KMS-11 (cell line): ENCODE results near the gene CYTH3.

Experiments
- H2AFZ ChIP-seq: fragments of 200-600 bp; sonication (generic); 2 replicates; pipeline ENCODE4 v1.6.1; 2016; ENCODE audit warnings: antibody characterized with exemption, mixed run types, low read depth
- H3K27ac ChIP-seq: fragments of 200-600 bp; sonication (generic); 2 replicates; pipeline ENCODE4 v1.6.1; 2016; ENCODE audit warnings: mild to moderate bottlenecking, mixed run types
- H3K27me3 ChIP-seq: fragments of 200-600 bp; sonication (generic); 2 replicates; pipeline ENCODE4 v1.6.1; 2017; ENCODE audit warnings: mild to moderate bottlenecking, low read depth, mixed run types, moderate library complexity; ENCODE audit not compliant: insufficient read depth
- H3K36me3 ChIP-seq: fragments of 200-600 bp; sonication (generic); 2 replicates; pipeline ENCODE4 v1.6.1; 2017; ENCODE audit warnings: mild to moderate bottlenecking, mixed run types; ENCODE audit not compliant: insufficient read depth
- H3K4me1 ChIP-seq: fragments of 200-600 bp; sonication (generic); 2 replicates; pipeline ENCODE4 v1.6.1; 2016; ENCODE audit warnings: mild to moderate bottlenecking, low read depth, mixed run types; ENCODE audit not compliant: poor library complexity, severe bottlenecking
- H3K4me2 ChIP-seq: fragments of 200-600 bp; sonication (generic); 2 replicates; pipeline ENCODE4 v1.7.0; 2016; ENCODE audit warnings: mild to moderate bottlenecking, mixed run types
- H3K4me3 ChIP-seq: fragments of 200-600 bp; sonication (generic); IDR thresholded peaks from 2 replicates; pipeline ENCODE4 v1.6.1; 2017; ENCODE audit warnings: low read depth, low read length, mixed read lengths; ENCODE audit not compliant: insufficient read depth
- H3K79me2 ChIP-seq: fragments of 200-600 bp; sonication (generic); 2 replicates; pipeline ENCODE4 v1.6.1; 2016; ENCODE audit warnings: low read depth, mixed run types; ENCODE audit not compliant: insufficient read depth
- H3K9ac ChIP-seq: fragments of 200-600 bp; sonication (generic); 2 replicates; pipeline ENCODE4 v1.6.1; 2016; ENCODE audit warnings: mild to moderate bottlenecking, mixed run types
- H4K20me1 ChIP-seq: fragments of 200-600 bp; sonication (generic); 2 replicates; pipeline ENCODE4 v1.6.1; 2016; ENCODE audit warnings: mild to moderate bottlenecking, mixed run types; ENCODE audit not compliant: insufficient read depth
- CTCF ChIP-seq: fragments of 200-600 bp; sonication (generic); conservative IDR thresholded peaks from 2 replicates; pipeline ENCODE4 v1.6.1; 2017; ENCODE audit warnings: low read depth, mild to moderate bottlenecking, antibody characterized with exemption, low read length, moderate library complexity, mixed read lengths

Gene CYTH3

GRCh38 chr7:6250364-6250833, 22.0 kb downstream of the CYTH3 start:
- no peaks in the 10 kb centered on the region for H3K27me3 ChIP-seq
- no peaks in the 10 kb centered on the region for H3K36me3 ChIP-seq
- no peak overlapping the region for H2AFZ ChIP-seq
- peaks cover 8% of the 10 kb centered on the region for H3K4me1 ChIP-seq
- no peak for TF ChIP-seq CTCF
- H3K4me2 ChIP-seq: no peak overlapping the region; the same call in 1 of the 2 replicates
- H3K4me3 ChIP-seq: no peak overlapping the region
- no peak overlapping the region for H3K9ac ChIP-seq
- no peak overlapping the region for H3K27ac ChIP-seq
- H3K79me2 ChIP-seq: no peaks in the 10 kb centered on the region
- H4K20me1 ChIP-seq: no peaks in the 10 kb centered on the region

- no peak overlapping the region for H3K9ac ChIP-seq
- H3K79me2 ChIP-seq: no peaks in the 10 kb centered on the region
- no peaks in the 10 kb centered on the region for H3K36me3 ChIP-seq
- no peak overlapping the region for H3K4me3 ChIP-seq
- no peak overlapping the region for H3K4me2 ChIP-seq
- H3K27ac ChIP-seq: no peak overlapping the region
- H2AFZ ChIP-seq: no peak overlapping the region
- TF ChIP-seq CTCF: no peak
- H3K27me3 ChIP-seq: no peaks in the 10 kb centered on the region
- H4K20me1 ChIP-seq: no peaks in the 10 kb centered on the region
- peaks cover 8% of the 10 kb centered on the region for H3K4me1 ChIP-seq
Observed at GRCh38 chr7:6249043-6249442, 23.4 kb downstream of the CYTH3 start.

- H3K27me3 ChIP-seq: no peaks in the 10 kb centered on the region
- H2AFZ ChIP-seq: no peak overlapping the region
- H3K27ac ChIP-seq: no peak overlapping the region
- no peak overlapping the region for H3K9ac ChIP-seq
- no peak for TF ChIP-seq CTCF
- H3K4me3 ChIP-seq: no peak overlapping the region
- H3K36me3 ChIP-seq: no peaks in the 10 kb centered on the region
- no peak overlapping the region for H3K4me2 ChIP-seq
- H4K20me1 ChIP-seq: no peaks in the 10 kb centered on the region
- H3K79me2 ChIP-seq: no peaks in the 10 kb centered on the region
- peaks cover 8% of the 10 kb centered on the region for H3K4me1 ChIP-seq
Observed at GRCh38 chr7:6248581-6248980, 23.8 kb downstream of the CYTH3 start.

- Histone ChIP-seq H3K9ac (no peak overlapping the region), H3K4me3 (no peak overlapping the region), H3K27ac (no peak overlapping the region), H3K4me2 (no peak overlapping the region), H4K20me1 (no peaks in the 10 kb centered on the region), H3K79me2 (no peaks in the 10 kb centered on the region), H3K4me1 (peaks cover 8% of the 10 kb centered on the region), H2AFZ (no peak overlapping the region), H3K36me3 (no peaks in the 10 kb centered on the region), H3K27me3 (no peaks in the 10 kb centered on the region)
- no peak for TF ChIP-seq CTCF
Observed at GRCh38 chr7:6246251-6246917, 26.0 kb downstream of the CYTH3 start.
